K562 (cell line): ENCODE results near the gene TBL1Y. TPM values are rescaled to one million over a fixed set of nuclear protein-coding genes. Genes with fewer than 3 reads are reported as not detected.

Experiments
- CBFA2T2 ChIP-seq: fragments of 450-650 bp; conservative IDR thresholded peaks from 2 replicates; pipeline ENCODE4 v1.6.1; 2017; ENCODE audit warnings: mild to moderate bottlenecking
- NFRKB ChIP-seq: fragments of 450-650 bp; IDR thresholded peaks from 2 replicates; pipeline ENCODE4 v1.6.1; 2016; ENCODE audit warnings: low read depth
- NRF1 ChIP-seq, 2 experiments: fragments of 450-650 bp; IDR thresholded peaks in 1 of 2; conservative IDR thresholded peaks in 1 of 2; 2 replicates each; pipeline ENCODE4 v1.6.1; 2014; ENCODE audit warnings: mild to moderate bottlenecking in 2 of 2
- polyA plus RNA-seq, 8 experiments: library from polyadenylated mRNA; depleted of rRNA in 4 of 8; stranded (reverse) in 5 of 8; unstranded in 3 of 8; fragments of >200 nt; fragmentation: Nextera tagmentation in 2 of 8; fragmentation: Illumina TruSeq in 1 of 8; extraction: Ambion mirVana in 2 of 8; extraction: Trizol in 1 of 8; gene quantifications; 2 replicates each; pipeline versions ENCODE4 v1.2.1 to v1.2.3, GENCODE V29; 2011 to 2014; ENCODE audit warnings: inconsistent platforms in 1 of 8, missing spikeins in 1 of 8
- total RNA-seq, 7 experiments: library from RNA; depleted of rRNA in 6 of 7; stranded (reverse); fragments of >200 nt in 6 of 7; fragmentation: Illumina TruSeq in 2 of 7; extraction: Trizol in 2 of 7; gene quantifications; 2 replicates each; pipeline versions ENCODE4 v1.2.1 to v1.2.3, GENCODE V29; 2011 to 2021; ENCODE audit warnings: low replicate concordance in 1 of 7
- TF ChIP-seq, protein P1 (sequence below): fragments of 450-650 bp; IDR thresholded peaks from 2 replicates; pipeline ENCODE4 v1.6.1; 2018; ENCODE audit not compliant: partially characterized antibody
- TF ChIP-seq, protein P2 (sequence below): fragments of 450-650 bp; IDR thresholded peaks from one replicate; pipeline ENCODE4 v1.6.1; 2018; ENCODE audit warnings: mild to moderate bottlenecking, moderate library complexity; ENCODE audit not compliant: partially characterized antibody

TBL1Y gene
- total and polyA plus RNA-seq, 9 of the 15 experiments (the other 6 are each of a cell fraction or from before 2014, with no cell fraction given): not detected

DNA sequence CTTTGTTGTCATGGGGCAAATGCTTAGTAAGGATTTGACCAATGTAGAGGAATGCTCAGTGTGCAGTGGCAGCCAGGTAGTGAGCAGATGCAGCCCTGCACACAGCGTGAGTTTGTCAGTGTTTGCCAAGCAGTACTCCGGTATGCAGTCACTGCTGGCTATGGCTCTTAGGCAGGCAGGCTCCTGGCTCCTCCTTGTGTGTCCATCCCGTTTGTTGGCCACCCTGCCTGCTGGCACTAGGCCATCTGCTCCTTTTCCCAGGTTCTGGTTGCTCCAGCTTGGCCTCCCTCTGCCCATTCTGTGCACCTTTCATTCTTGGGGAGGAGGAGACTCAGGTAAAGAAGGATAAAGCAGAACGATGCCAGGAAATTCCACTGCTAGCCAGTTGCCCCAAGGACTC lies 106.0 kb downstream of the TBL1Y start (continued):
- TF ChIP-seq, protein P1, sequence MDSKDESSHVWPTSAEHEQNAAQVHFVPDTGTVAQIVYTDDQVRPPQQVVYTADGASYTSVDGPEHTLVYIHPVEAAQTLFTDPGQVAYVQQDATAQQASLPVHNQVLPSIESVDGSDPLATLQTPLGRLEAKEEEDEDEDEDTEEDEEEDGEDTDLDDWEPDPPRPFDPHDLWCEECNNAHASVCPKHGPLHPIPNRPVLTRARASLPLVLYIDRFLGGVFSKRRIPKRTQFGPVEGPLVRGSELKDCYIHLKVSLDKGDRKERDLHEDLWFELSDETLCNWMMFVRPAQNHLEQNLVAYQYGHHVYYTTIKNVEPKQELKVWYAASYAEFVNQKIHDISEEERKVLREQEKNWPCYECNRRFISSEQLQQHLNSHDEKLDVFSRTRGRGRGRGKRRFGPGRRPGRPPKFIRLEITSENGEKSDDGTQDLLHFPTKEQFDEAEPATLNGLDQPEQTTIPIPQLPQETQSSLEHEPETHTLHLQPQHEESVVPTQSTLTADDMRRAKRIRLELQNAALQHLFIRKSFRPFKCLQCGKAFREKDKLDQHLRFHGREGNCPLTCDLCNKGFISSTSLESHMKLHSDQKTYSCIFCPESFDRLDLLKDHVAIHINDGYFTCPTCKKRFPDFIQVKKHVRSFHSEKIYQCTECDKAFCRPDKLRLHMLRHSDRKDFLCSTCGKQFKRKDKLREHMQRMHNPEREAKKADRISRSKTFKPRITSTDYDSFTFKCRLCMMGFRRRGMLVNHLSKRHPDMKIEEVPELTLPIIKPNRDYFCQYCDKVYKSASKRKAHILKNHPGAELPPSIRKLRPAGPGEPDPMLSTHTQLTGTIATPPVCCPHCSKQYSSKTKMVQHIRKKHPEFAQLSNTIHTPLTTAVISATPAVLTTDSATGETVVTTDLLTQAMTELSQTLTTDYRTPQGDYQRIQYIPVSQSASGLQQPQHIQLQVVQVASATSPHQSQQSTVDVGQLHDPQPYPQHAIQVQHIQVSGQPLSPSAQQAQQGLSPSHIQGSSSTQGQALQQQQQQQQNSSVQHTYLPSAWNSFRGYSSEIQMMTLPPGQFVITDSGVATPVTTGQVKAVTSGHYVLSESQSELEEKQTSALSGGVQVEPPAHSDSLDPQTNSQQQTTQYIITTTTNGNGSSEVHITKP: no peak
- TF ChIP-seq, protein P2, sequence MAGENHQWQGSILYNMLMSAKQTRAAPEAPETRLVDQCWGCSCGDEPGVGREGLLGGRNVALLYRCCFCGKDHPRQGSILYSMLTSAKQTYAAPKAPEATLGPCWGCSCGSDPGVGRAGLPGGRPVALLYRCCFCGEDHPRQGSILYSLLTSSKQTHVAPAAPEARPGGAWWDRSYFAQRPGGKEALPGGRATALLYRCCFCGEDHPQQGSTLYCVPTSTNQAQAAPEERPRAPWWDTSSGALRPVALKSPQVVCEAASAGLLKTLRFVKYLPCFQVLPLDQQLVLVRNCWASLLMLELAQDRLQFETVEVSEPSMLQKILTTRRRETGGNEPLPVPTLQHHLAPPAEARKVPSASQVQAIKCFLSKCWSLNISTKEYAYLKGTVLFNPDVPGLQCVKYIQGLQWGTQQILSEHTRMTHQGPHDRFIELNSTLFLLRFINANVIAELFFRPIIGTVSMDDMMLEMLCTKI: no peak
- TF ChIP-seq CBFA2T2: no peak
- TF ChIP-seq NRF1 (conservative IDR thresholded peaks at IDR 0.05 in 1 of 2, IDR thresholded peaks at IDR 0.05 in 1 of 2): no peak
- TF ChIP-seq NFRKB: no peak
